NCI-H2227 (cell line): Measurements from ENCODE around the gene MYBPC2.

ENCODE experiments used
- DNase-seq: peaks from one replicate; lab custom pipeline; 2025; ENCODE audit not compliant: unreplicated experiment; lab: John Stamatoyannopoulos, UW

Gene MYBPC2

GRCh38 chr19:50496189-50497021 lies 63.7 kb downstream of the MYBPC2 start:
- no peak for DNase-seq

- DNase-seq, result no peak
These were observed 64.3 kb downstream of the MYBPC2 start for GRCh38 chr19:50497022-50497405.

DNA sequence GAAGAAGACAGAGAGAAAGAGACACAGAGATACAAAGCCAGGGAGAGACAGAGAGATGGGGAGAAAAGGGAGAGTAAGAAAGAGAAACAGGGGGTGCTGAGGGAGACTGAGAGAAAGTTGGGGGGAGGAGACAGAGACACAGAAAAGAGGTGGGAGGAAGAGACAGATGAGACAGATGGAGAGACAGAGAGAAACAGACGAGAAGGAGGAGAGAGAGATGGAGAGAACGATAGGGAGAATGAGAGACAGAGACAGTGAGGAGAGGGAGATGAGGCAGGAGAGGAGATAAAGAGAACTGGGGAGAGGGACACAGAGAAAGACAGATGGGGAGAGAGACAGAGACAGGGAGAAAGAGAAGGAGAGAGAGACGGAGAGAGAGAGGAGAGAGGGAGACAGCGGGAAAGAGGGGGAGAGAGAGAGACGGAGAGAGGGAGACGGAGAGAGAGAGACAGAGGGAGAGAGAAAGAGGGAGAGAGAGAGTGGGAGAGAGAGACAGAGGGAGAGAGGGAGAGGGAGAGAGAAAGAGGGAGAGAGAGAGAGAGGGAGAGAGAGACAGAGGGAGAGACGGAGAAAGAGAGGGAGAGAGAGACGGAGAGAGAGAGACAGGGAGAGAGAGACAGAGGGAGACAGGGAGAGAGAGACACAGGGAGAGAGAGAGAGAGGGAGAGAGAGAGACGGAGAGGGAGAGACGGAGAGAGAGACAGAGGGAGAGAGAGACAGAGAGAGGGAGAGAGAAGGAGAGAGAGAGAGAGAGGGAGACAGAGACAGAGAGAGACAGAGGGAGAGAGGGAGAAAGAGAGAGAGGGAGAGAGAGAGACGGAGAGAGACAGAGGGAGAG lies 65.7 kb downstream of the MYBPC2 start:
- DNase-seq, result no peak

- peak; percentile 24 for DNase-seq
These were observed 67.5 kb downstream of the MYBPC2 start for GRCh38 chr19:50500060-50500752.

DNA sequence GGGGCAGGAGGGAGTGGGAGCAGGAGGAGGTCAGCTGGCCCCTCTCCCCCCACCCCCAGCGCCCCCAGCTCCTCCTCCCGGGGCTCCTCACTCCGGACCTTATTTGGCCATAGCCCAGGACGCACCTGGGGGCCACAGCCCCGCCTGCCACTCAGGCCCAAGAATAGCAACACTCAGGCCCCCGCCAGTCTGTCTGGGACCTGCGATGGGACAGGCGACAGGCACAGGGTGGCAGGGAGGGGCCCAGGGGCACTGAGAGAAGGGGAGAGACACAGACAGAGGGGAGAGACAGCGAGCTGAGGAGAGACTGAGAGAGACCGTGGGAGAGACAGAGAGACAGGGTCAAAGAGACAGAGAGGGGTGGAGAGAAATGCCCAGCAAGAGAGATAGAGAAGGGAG lies 68.1 kb downstream of the MYBPC2 start:
- no peak for DNase-seq

- no peak for DNase-seq
These were observed 68.5 kb downstream of the MYBPC2 start for GRCh38 chr19:50501186-50501567.

DNA sequence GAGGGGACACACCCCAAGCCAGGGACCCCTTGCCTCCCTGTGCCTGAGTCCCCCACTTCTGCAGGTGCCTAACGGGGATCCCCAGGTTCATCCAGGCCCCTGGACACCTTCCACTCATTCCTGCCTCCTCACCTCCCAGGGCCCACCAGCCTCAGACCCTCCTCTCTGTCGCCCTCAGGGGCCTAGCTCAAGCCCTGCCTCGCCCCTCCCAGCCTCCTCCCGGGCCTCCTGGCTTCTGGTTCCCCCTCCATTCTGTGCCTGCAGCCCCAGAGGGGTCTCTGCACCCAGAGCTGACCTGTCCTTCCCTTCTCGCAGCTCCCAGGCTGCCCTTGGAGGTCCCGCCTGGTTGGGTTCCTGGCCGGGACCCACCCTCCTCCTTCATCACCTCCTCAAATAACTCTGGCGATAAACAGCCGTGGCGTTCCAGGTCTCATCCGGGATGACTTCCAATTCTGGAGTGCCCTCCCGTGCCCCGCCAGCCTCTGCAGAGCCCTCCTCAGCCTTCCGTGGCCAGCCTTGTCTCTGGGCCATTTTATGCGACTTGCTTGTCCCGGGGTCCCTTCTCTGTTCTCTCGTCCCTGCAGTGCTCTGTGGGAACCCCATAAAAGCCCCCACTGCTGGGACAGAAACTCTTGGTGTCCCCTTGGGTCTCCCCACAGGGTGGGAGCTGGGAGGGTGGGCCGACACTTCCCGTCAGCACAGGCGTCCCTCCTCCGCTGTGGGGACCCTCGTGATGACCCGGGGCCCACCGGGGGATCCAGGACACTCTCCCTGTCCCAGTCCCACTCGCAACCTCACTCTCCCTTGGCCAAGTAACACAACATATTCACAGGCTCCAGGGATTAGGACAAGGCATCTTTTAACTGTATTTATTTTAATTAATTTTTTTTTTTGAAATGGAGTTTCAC lies 69.1 kb downstream of the MYBPC2 start:
- DNase-seq, result no peak

DNA sequence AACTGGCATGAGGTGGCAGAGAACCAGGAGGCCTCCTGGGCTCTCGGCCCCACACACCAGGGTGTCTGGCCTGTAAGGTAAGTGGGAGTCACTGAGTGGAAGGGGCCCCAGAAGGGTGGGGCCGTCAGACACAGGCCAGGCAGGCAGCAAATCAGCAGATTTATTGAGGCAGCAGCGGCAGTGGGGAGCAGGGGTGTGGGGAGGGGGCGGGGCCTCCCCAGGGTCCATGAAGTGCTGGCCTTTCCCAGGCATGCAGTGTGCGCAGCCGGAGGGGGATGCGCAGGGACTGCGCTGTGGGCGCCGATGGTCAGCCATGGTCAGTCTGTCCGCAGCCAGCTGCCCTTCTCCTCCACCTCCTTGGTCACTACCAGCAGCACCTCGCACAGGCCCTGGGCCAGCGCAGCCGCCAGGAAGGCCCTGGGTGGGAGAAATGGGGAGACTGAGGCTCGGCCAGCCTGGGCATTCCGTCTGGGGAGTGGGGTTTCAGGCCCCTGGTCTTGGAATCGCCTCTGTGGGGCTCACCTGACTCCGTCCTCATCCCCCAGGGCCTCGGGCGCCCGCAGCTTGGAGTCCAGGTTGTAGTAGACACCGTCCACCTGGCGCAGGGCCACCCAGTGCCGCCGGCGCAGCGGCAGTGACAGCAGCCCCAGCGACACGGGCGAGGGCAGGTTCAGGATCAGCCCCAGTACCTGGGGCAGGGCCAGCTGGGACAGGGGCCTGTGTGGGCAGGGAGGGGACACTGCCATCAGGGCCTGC lies 73.3 kb downstream of the MYBPC2 start:
- no peak for DNase-seq

DNA sequence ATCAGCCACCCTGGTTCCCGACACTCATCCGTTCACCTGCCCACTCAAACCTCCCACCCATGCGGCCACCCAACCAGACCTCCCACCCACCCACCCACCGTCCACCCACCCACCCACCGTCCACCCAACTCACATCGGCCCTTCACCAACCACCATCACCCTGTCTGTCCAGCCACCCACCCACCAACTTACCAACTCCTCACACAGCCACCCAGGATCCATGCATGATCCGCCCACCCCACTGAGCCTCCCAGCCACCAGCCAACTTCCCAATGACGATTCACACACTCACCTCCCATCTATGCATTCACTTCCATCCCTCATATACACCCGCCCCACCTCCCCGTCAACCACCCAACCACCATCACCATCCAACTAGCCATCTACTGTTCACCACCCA lies 74.0 kb downstream of the MYBPC2 start:
- DNase-seq, result no peak

GRCh38 chr19:50507376-50507775 lies 74.7 kb downstream of the MYBPC2 start:
- DNase-seq, result no peak

- no peak for DNase-seq
These were observed 76.1 kb downstream of the MYBPC2 start for GRCh38 chr19:50508843-50509190.

DNA sequence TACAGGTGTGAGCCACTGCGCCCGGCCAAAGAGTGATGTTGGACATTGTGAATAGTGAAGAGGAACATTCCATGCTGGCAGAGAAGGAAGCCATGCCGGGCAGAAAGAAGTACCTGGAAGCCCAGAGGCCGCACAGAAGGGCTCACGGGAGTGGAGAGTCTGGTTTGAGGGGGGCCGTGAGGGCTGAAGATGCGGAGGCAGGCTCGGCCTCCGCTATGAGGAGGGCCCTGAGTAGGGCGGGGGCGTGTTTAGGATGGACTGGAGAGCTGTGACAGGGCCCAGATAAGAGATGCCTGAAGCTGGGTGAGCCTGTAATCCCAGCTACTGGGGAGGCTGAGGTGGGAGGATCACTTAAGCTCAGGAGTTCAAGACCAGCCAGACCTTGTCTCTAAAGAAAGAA lies 76.7 kb downstream of the MYBPC2 start:
- DNase-seq, result no peak

GRCh38 chr19:50510121-50510670 lies 77.5 kb downstream of the MYBPC2 start:
- no peak for DNase-seq

- peak; percentile 95 for DNase-seq
These were observed 78.0 kb downstream of the MYBPC2 start for GRCh38 chr19:50510700-50511068.

GRCh38 chr19:50511069-50511822 lies 78.6 kb downstream of the MYBPC2 start, which contains the start of gene JOSD2:
JOSD2 (minus strand) TSS chr19:50511191; CDS start chr19:50510431, 760 bp downstream.
- peak; percentile 99 for DNase-seq

DNA sequence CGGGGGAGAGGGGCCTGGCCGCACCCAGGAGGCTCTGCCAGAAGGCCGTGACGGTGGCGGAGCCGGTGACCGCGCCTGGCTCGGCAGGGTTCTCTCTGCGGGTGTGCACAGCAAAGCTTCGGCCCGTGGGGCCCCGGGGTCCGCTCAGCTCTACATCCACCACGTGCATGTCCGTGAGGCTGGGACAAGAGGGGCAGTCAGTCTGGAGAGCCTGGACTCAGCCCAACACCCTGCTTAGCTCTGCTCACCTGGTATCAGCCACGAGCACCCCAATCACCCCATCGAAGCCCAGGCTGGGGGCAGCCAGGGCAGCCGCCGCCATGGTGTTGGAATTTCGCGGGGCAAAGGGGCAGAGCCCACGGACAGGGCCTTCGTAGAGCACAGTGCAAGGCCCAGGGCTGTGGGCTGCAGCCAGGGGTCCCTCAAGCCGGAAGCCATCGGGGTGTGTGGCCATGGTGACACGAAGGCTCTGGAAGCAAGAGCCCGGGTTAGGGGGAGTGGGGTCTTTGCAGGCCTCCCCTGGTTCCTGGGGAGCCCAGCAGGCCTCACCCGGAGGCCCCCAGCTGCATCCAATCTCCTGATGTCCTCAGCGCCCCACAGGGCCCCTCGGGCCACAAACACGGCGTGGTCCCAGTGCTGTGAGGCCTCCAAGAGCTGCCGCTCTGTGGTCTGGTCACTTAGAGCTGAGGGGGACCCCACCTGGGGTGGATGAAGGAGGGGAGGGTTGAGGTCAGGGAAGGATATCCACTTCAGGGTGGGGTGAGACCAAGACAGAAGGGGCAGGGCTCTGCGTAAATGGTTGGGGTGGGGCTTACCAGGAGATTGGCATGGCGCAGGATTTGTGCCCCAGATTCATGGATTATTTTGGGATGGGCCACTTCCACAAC lies 79.7 kb downstream of the MYBPC2 start:
- DNase-seq, result no peak

DNA sequence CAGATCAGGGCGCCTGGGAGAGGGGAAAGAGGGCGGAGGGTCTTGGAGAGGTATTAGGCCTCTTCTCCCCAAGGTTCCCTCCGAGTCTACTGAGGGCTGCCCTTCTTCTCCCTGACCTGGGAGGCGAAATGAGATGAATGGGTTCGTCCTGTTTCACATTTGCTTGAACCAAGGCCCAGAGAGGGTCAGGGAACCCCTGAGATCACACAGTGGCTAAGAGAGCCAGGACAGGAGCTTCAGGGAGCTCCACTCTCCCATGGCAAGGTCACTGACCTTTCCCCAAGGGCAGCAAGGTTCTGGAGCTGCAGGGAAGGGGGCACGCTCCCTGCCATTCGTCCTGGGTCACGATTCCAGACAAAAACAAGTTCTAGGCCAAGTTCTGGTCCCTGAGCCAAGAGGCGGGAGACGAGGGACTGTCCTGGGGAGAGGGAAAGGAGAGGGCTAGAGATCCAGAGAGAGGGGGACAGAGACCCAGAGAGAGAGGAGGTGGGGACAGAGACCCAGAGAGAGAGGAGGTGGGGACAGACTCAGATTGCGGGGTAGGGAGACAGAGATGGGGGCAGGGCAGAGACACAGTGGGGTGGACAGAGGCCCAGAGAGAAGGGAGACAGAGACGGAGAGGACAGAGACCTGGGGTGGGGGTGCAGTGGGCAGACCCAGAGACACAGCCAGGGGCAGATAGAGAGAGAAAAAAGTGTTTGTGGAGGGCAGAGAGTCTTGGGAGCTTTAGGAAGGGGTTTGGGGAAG lies 80.5 kb downstream of the MYBPC2 start:
- no peak for DNase-seq
